Parathyroid adenoma (tissue), 2 donors: ENCODE results near the gene DCLRE1B.

Experiments
- H2AFZ ChIP-seq: fragments of 300-600 bp; sonication (generic); one replicate; pipeline ENCODE4 v1.7.0; 2017; ENCODE audit warnings: antibody characterized with exemption, mild to moderate bottlenecking
- H3K27ac ChIP-seq: fragments of 300-600 bp; sonication (generic); one replicate; pipeline ENCODE4 v1.7.0; 2017
- H3K27me3 ChIP-seq: fragments of 300-600 bp; sonication (generic); one replicate; pipeline ENCODE4 v1.7.0; 2017; ENCODE audit warnings: low read length; ENCODE audit not compliant: control insufficient read depth, insufficient read depth
- H3K36me3 ChIP-seq: fragments of 300-600 bp; sonication (generic); one replicate; pipeline ENCODE4 v1.7.0; 2017; ENCODE audit warnings: low read length; ENCODE audit not compliant: control insufficient read depth, insufficient read depth
- H3K4me1 ChIP-seq: fragments of 300-600 bp; sonication (generic); one replicate; pipeline ENCODE4 v1.7.0; 2017; ENCODE audit warnings: control low read depth
- H3K4me2 ChIP-seq: fragments of 300-600 bp; sonication (generic); one replicate; pipeline ENCODE4 v1.7.0; 2017; ENCODE audit warnings: low read length
- H3K4me3 ChIP-seq: fragments of 300-600 bp; sonication (generic); one replicate; pipeline ENCODE4 v1.7.0; 2017; ENCODE audit warnings: low read depth, low read length
- H3K79me2 ChIP-seq: fragments of 300-600 bp; sonication (generic); one replicate; pipeline ENCODE4 v1.7.0; 2017; ENCODE audit warnings: control low read depth
- H3K9ac ChIP-seq: fragments of 300-600 bp; sonication (generic); one replicate; pipeline ENCODE4 v1.7.0; 2017; ENCODE audit warnings: mild to moderate bottlenecking
- H3K9me3 ChIP-seq: fragments of 300-600 bp; sonication (generic); one replicate; pipeline ENCODE4 v1.7.0; 2017; ENCODE audit warnings: low read length; ENCODE audit not compliant: control insufficient read depth
- TF ChIP-seq, protein P1 (sequence below): fragments of 300-600 bp; sonication (generic); IDR thresholded peaks from one replicate; pipeline ENCODE4 v1.7.0; 2017; ENCODE audit warnings: antibody characterized with exemption, mild to moderate bottlenecking
- donor health status: primary hyperparathyroidism.

Gene DCLRE1B

GRCh38 chr1:113917400-113918082 is 12.4 kb downstream of the DCLRE1B start:
- TF ChIP-seq, protein P1, sequence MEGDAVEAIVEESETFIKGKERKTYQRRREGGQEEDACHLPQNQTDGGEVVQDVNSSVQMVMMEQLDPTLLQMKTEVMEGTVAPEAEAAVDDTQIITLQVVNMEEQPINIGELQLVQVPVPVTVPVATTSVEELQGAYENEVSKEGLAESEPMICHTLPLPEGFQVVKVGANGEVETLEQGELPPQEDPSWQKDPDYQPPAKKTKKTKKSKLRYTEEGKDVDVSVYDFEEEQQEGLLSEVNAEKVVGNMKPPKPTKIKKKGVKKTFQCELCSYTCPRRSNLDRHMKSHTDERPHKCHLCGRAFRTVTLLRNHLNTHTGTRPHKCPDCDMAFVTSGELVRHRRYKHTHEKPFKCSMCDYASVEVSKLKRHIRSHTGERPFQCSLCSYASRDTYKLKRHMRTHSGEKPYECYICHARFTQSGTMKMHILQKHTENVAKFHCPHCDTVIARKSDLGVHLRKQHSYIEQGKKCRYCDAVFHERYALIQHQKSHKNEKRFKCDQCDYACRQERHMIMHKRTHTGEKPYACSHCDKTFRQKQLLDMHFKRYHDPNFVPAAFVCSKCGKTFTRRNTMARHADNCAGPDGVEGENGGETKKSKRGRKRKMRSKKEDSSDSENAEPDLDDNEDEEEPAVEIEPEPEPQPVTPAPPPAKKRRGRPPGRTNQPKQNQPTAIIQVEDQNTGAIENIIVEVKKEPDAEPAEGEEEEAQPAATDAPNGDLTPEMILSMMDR: no peak
- H3K79me2 ChIP-seq: no peaks in the 10 kb centered on the region
- H3K27me3 ChIP-seq: no peaks in the 10 kb centered on the region
- H3K27ac ChIP-seq: no peak overlapping the region
- H3K9me3 ChIP-seq: no peaks in the 10 kb centered on the region
- no peak overlapping the region for H2AFZ ChIP-seq
- no peaks in the 10 kb centered on the region for H3K4me1 ChIP-seq
- H3K4me3 ChIP-seq: no peak overlapping the region
- no peak overlapping the region for H3K9ac ChIP-seq
- H3K36me3 ChIP-seq: no peaks in the 10 kb centered on the region
- H3K4me2 ChIP-seq: no peak overlapping the region

- Histone ChIP-seq H3K4me2 (no peak overlapping the region), H3K4me1 (no peaks in the 10 kb centered on the region), H3K36me3 (no peaks in the 10 kb centered on the region), H2AFZ (no peak overlapping the region), H3K4me3 (no peak overlapping the region), H3K27ac (no peak overlapping the region), H3K79me2 (no peaks in the 10 kb centered on the region), H3K9me3 (no peaks in the 10 kb centered on the region), H3K9ac (no peak overlapping the region), H3K27me3 (no peaks in the 10 kb centered on the region)
- TF ChIP-seq, protein P1: no peak
These were observed 13.1 kb downstream of the DCLRE1B start for GRCh38 chr1:113918243-113918642.

GRCh38 chr1:113922957-113923356 is 17.8 kb downstream of the DCLRE1B start:
- Histone ChIP-seq H3K4me3 (no peak overlapping the region), H3K9me3 (no peaks in the 10 kb centered on the region)

DNA sequence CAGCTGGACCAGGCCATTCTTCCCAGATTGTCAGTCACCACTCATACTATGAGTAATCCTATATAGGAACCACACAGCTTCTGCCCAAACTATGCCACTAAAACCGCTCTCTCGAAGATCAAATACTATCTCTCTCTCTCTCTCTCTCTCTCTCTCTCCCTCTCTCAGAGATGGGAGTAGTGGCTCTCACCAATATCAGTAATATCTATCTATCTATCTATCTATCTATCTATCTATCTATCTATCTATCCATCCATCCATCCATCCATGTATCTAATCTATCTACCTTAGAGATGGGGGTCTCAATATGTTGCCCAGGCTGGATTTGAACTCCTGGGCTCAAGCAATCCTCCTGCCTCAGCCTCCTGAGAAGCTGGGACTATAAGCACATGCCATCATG is 19.3 kb downstream of the DCLRE1B start:
- Histone ChIP-seq H3K9ac (no peak overlapping the region), H2AFZ (no peak overlapping the region), H3K27me3 (no peaks in the 10 kb centered on the region), H3K4me1 (peaks cover 4% of the 10 kb centered on the region), H3K36me3 (no peaks in the 10 kb centered on the region), H3K27ac (no peak overlapping the region), H3K9me3 (no peaks in the 10 kb centered on the region), H3K4me2 (no peak overlapping the region), H3K4me3 (no peak overlapping the region), H3K79me2 (no peaks in the 10 kb centered on the region)
- TF ChIP-seq, protein P1: no peak

More at GRCh38 chr1:113922957-113923356, 17.8 kb downstream of the DCLRE1B start:
- no peaks in the 10 kb centered on the region for H3K27me3 ChIP-seq
- TF ChIP-seq, protein P1: no peak
- H3K79me2 ChIP-seq: no peaks in the 10 kb centered on the region
- H3K36me3 ChIP-seq: no peaks in the 10 kb centered on the region
- no peak overlapping the region for H3K4me2 ChIP-seq
- H3K4me1 ChIP-seq: no peaks in the 10 kb centered on the region
- H3K9ac ChIP-seq: no peak overlapping the region
- H3K27ac ChIP-seq: no peak overlapping the region
- no peak overlapping the region for H2AFZ ChIP-seq
